ENCODE data around the gene MPO. TPM values are rescaled to one million over a fixed set of nuclear protein-coding genes. Genes with fewer than 3 reads are reported as not detected.

Gene MPO
- total and polyA plus RNA-seq, 9 of the 15 experiments (the other 6 are each of a cell fraction or from before 2014, with no cell fraction given): 0.04 to 0.47 (median 0.39) TPM; not detected in 6

DNA sequence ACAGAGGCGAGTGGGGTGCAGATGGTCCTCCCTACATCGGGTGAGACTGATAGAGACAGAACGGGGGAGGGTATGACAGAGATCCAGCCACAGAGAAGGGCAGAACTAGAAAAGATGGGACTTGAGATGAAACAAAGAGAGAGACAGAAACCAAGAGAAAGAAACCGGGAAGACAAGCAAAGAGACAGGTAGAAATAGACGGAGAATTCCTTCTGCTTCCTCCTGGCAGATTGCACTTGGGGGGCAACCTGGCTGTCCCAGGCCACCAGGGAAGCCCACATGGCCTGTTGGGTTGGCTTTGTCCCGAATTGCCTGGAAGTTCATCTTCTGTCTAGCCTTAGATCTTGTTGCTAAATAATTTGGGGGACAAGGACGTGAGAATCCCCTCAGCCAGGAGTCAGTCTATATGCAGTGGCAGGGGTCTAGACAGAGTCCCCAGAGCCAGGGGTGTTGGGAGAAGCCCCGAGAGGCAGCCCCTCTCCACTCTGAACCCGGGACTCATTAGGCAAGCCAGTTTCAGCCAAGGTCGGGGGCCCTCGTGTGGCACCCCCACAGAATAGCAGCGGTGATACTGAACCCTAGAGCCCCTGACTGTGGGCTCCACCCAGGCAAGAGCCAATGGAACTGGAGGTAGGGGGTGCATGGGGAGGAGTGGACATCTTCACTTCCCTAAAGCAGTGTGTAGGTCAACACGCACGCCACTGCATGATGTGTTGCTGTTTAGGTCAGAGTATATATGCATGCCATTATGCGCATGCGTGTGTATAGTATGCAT, 48.5 kb upstream of the MPO start (continued):
- TF ChIP-seq, protein P1, sequence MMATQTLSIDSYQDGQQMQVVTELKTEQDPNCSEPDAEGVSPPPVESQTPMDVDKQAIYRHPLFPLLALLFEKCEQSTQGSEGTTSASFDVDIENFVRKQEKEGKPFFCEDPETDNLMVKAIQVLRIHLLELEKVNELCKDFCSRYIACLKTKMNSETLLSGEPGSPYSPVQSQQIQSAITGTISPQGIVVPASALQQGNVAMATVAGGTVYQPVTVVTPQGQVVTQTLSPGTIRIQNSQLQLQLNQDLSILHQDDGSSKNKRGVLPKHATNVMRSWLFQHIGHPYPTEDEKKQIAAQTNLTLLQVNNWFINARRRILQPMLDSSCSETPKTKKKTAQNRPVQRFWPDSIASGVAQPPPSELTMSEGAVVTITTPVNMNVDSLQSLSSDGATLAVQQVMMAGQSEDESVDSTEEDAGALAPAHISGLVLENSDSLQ (IDR thresholded peaks at IDR 0.05): 0 out of 2 replicates have a peak, but pooled peaks have one; percentile 1
- TF ChIP-seq OTX1 (CRISPR knock-in tag; IDR thresholded peaks at IDR 0.05): peak; percentile 87
- peak; percentile 61; the same call in 1 of the 2 replicates for TF ChIP-seq TEAD4 (IDR thresholded peaks at IDR 0.05; ENCODE audit: low read length)
- no peak for TF ChIP-seq TEAD4 (CRISPR knock-in tag; IDR thresholded peaks at IDR 0.05; ENCODE audit: borderline replicate concordance)
- TF ChIP-seq ZNF695 (CRISPR knock-in tag; IDR thresholded peaks at IDR 0.05): peak; percentile 70
- TF ChIP-seq, protein P2, sequence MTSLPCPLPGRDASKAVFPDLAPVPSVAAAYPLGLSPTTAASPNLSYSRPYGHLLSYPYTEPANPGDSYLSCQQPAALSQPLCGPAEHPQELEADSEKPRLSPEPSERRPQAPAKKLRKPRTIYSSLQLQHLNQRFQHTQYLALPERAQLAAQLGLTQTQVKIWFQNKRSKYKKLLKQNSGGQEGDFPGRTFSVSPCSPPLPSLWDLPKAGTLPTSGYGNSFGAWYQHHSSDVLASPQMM (CRISPR knock-in tag; IDR thresholded peaks at IDR 0.05): peak; percentile 71
- TF ChIP-seq ESRRB (CRISPR knock-in tag; IDR thresholded peaks at IDR 0.05; ENCODE audit: borderline replicate concordance): peak; percentile 78
- TF ChIP-seq, protein P3, sequence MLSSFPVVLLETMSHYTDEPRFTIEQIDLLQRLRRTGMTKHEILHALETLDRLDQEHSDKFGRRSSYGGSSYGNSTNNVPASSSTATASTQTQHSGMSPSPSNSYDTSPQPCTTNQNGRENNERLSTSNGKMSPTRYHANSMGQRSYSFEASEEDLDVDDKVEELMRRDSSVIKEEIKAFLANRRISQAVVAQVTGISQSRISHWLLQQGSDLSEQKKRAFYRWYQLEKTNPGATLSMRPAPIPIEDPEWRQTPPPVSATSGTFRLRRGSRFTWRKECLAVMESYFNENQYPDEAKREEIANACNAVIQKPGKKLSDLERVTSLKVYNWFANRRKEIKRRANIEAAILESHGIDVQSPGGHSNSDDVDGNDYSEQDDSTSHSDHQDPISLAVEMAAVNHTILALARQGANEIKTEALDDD (IDR thresholded peaks at IDR 0.05): peak; percentile 61; the same call in 1 of the 2 replicates
- peak; percentile 97 for TF ChIP-seq POLR2B (IDR thresholded peaks at IDR 0.05; ENCODE audit: low read depth, partially characterized antibody)
- no peak for TF ChIP-seq ZNF165 (CRISPR knock-in tag; IDR thresholded peaks at IDR 0.05; ENCODE audit: borderline replicate concordance)
- peak; percentile 84; the same call in 1 of the 2 replicates for TF ChIP-seq RFX7 (CRISPR knock-in tag; IDR thresholded peaks at IDR 0.05)
- peak; percentile 67 to 94 for TF ChIP-seq FOXA3 (CRISPR knock-in tag; conservative IDR thresholded peaks at IDR 0.05 in 1 of 2, IDR thresholded peaks at IDR 0.05 in 1 of 2)
- peak; percentile 79 for TF ChIP-seq HMG20B (CRISPR knock-in tag; IDR thresholded peaks at IDR 0.05)
- TF ChIP-seq, protein P4, sequence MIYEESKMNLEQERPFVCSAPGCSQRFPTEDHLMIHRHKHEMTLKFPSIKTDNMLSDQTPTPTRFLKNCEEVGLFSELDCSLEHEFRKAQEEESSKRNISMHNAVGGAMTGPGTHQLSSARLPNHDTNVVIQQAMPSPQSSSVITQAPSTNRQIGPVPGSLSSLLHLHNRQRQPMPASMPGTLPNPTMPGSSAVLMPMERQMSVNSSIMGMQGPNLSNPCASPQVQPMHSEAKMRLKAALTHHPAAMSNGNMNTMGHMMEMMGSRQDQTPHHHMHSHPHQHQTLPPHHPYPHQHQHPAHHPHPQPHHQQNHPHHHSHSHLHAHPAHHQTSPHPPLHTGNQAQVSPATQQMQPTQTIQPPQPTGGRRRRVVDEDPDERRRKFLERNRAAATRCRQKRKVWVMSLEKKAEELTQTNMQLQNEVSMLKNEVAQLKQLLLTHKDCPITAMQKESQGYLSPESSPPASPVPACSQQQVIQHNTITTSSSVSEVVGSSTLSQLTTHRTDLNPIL (CRISPR knock-in tag; IDR thresholded peaks at IDR 0.05): no peak
- TF ChIP-seq PTBP1 (IDR thresholded peaks at IDR 0.05; ENCODE audit: low read depth, low read length): no peak
- peak; percentile 92 for TF ChIP-seq ILF3 (IDR thresholded peaks at IDR 0.05; ENCODE audit: borderline replicate concordance)
- peak in 1 of 2 experiments; percentile 77; a peak in 1 of 4 replicates for TF ChIP-seq ETV6 (IDR thresholded peaks at IDR 0.05; ENCODE audit: borderline replicate concordance in 1 of 2, low read depth in 2 of 2, low read length in 1 of 2)
- TF ChIP-seq ETV6 (CRISPR knock-in tag; IDR thresholded peaks at IDR 0.05; ENCODE audit: borderline replicate concordance): no peak
- no peak for TF ChIP-seq HOXB6 (CRISPR knock-in tag; IDR thresholded peaks at IDR 0.05; ENCODE audit: borderline replicate concordance)
- peak; percentile 99 for TF ChIP-seq CCAR2 (IDR thresholded peaks at IDR 0.05; ENCODE audit: low read depth, low read length)
- 0 out of 2 replicates have a peak, but pooled peaks have one; percentile 3 for TF ChIP-seq CEBPG (CRISPR knock-in tag; IDR thresholded peaks at IDR 0.05)
- no peak for TF ChIP-seq CEBPG (tag; conservative IDR thresholded peaks at IDR 0.05 in 1 of 2, IDR thresholded peaks at IDR 0.05 in 1 of 2)
- peak; percentile 58; the same call in 1 of the 2 replicates for TF ChIP-seq ZNF253 (CRISPR knock-in tag; conservative IDR thresholded peaks at IDR 0.05)
